IMR-90 (cell line): ENCODE measurements around the gene CDADC1.

ENCODE experiments used
- CTCF ChIP-seq: conservative IDR thresholded peaks from 2 replicates; pipeline ENCODE4 v1.5.1; 2012; ENCODE audit warnings: mild to moderate bottlenecking, low read depth, low read length, improper control_type of control experiment
- MAFK ChIP-seq: IDR thresholded peaks from 2 replicates; pipeline ENCODE4 v1.6.1; 2012; ENCODE audit warnings: low read depth, low read length, improper control_type of control experiment
- POLR2A ChIP-seq: IDR thresholded peaks from 2 replicates; pipeline ENCODE4 v1.6.1; 2012; ENCODE audit warnings: mild to moderate bottlenecking, low read depth, low read length
- RFX5 ChIP-seq: IDR thresholded peaks from 2 replicates; pipeline ENCODE4 v1.8.0; 2012; ENCODE audit warnings: low read depth, mild to moderate bottlenecking, low read length, moderate library complexity
- USF2 ChIP-seq: fragments of 150-350 bp; IDR thresholded peaks from 2 replicates; pipeline ENCODE4 v1.6.1; 2017; ENCODE audit warnings: mild to moderate bottlenecking, antibody characterized with exemption, low read length, low read depth

- TF ChIP-seq CTCF (no peak), MAFK (no peak), RFX5 (no peak), POLR2A (no peak), USF2 (no peak)
Measured at GRCh38 chr13:49292742-49293486, 45.2 kb downstream of the CDADC1 start.
